ENCODE data around the gene SLCO6A1.

- no peak for TF ChIP-seq CTCF (IDR thresholded peaks at IDR 0.05)
- no peak for TF ChIP-seq POLR2A (IDR thresholded peaks at IDR 0.05)
Measured at GRCh38 chr5:102418531-102418930, 80.3 kb downstream of the SLCO6A1 start.

Data from testis (tissue), 2 donors.